CD14-positive monocyte (primary cell): ENCODE results near the gene MFAP1. TPM values are rescaled to one million over a fixed set of nuclear protein-coding genes. Genes with fewer than 3 reads are reported as not detected.
"Not testable (repeated sequence)": the region's sequence is repeated elsewhere in the genome, so short reads cannot be mapped to it uniquely, and the experiment has no call there.

Experiments used
- DNase-seq, 3 donors: peaks; one replicate each; pipeline ENCODE4 v3.0.0-alpha.2; 2011 to 2022
- H2AFZ ChIP-seq: 2 replicates; pipeline ENCODE4 v1.6.0; 2012; ENCODE audit warnings: mild to moderate bottlenecking, low read depth, low read length, inconsistent platforms; ENCODE audit not compliant: insufficient read depth, poor library complexity, severe bottlenecking
- H3K27ac ChIP-seq, 2 donors: 1 replicate in 1 of 2; 2 replicates in 1 of 2; pipeline ENCODE4 v1.5.1; 2012 to 2013; ENCODE audit warnings: low read length in 2 of 2, control low read depth in 1 of 2, inconsistent platforms in 1 of 2, low read depth in 1 of 2, mild to moderate bottlenecking in 1 of 2
- H3K27me3 ChIP-seq, 2 donors: one replicate each; pipeline versions ENCODE4 v1.6.0 to v1.6.1; 2011 to 2013; ENCODE audit warnings: low read length in 2 of 2; ENCODE audit not compliant: control insufficient read depth in 2 of 2, insufficient read depth in 2 of 2
- H3K36me3 ChIP-seq, 2 donors: replicated peaks in 1 of 2; 1 replicate in 1 of 2; 2 replicates in 1 of 2; pipeline versions ENCODE4 v1.5.1 to v1.6.1; 2012 to 2013; ENCODE audit warnings: low read length in 2 of 2, control low read depth in 1 of 2, inconsistent platforms in 1 of 2, mild to moderate bottlenecking in 1 of 2; ENCODE audit not compliant: insufficient read depth in 2 of 2, control insufficient read depth in 1 of 2
- H3K4me1 ChIP-seq, 2 donors: 1 replicate in 1 of 2; 2 replicates in 1 of 2; pipeline versions ENCODE4 v1.5.1 to v1.6.1; 2012 to 2013; ENCODE audit warnings: low read length in 2 of 2, control low read depth in 1 of 2, inconsistent platforms in 1 of 2, mild to moderate bottlenecking in 1 of 2, moderate library complexity in 1 of 2; ENCODE audit not compliant: insufficient read depth in 2 of 2, control insufficient read depth in 1 of 2
- H3K4me2 ChIP-seq: replicated peaks from 2 replicates; pipeline ENCODE3; 2012; ENCODE audit warnings: low read length, moderate library complexity, mild to moderate bottlenecking; ENCODE audit not compliant: poor library complexity, severe bottlenecking; ENCODE audit errors: extremely low read depth
- H3K4me3 ChIP-seq, 3 experiments: fragments of 200-600 bp in 1 of 3; sonication (generic) in 1 of 3; replicated peaks in 1 of 3; 1 replicate in 2 of 3; 2 replicates in 1 of 3; pipeline ENCODE4 v1.5.1; 2011 to 2013; ENCODE audit warnings: low read length in 3 of 3, mild to moderate bottlenecking in 3 of 3, control low read depth in 2 of 3, low read depth in 2 of 3, inconsistent platforms in 1 of 3, moderate library complexity in 1 of 3
- H3K79me2 ChIP-seq: 2 replicates; pipeline ENCODE4 v1.6.0; 2012; ENCODE audit warnings: mild to moderate bottlenecking, control low read depth, inconsistent platforms, low read length, moderate library complexity; ENCODE audit not compliant: insufficient read depth
- H3K9ac ChIP-seq: 2 replicates; pipeline ENCODE4 v1.6.0; 2017; ENCODE audit warnings: low read length, mild to moderate bottlenecking; ENCODE audit not compliant: insufficient read depth, poor library complexity, severe bottlenecking
- H3K9me3 ChIP-seq, 2 donors: replicated peaks in 1 of 2; 1 replicate in 1 of 2; 2 replicates in 1 of 2; pipeline versions ENCODE4 v1.5.1 to v1.6.1; 2012 to 2013; ENCODE audit warnings: low read length in 2 of 2, control low read depth in 1 of 2; ENCODE audit not compliant: control insufficient read depth in 1 of 2, insufficient read depth in 1 of 2
- H4K20me1 ChIP-seq: 2 replicates; pipeline ENCODE4 v1.6.0; 2012; ENCODE audit warnings: mild to moderate bottlenecking, low read length, control low read depth, moderate library complexity; ENCODE audit not compliant: insufficient read depth
- H3K27ac Mint-ChIP-seq, 7 donors: one replicate each; pipeline ENCODE4 v1.8.0; 2020; ENCODE audit warnings: mild to moderate bottlenecking in 7 of 7, mixed read lengths in 7 of 7, moderate library complexity in 6 of 7, inconsistent platforms in 2 of 7
- H3K27me3 Mint-ChIP-seq, 3 donors: one replicate each; pipeline ENCODE4 v1.8.0; 2021 to 2022; ENCODE audit warnings: low read depth in 3 of 3, mild to moderate bottlenecking in 3 of 3, mixed read lengths in 3 of 3, moderate library complexity in 3 of 3, inconsistent platforms in 1 of 3
- H3K36me3 Mint-ChIP-seq, 2 donors: one replicate each; pipeline ENCODE4 v1.8.0; 2020; ENCODE audit warnings: mixed read lengths in 2 of 2, inconsistent platforms in 1 of 2, mild to moderate bottlenecking in 1 of 2
- H3K4me1 Mint-ChIP-seq: one replicate; pipeline ENCODE4 v1.8.0; 2020; ENCODE audit warnings: mild to moderate bottlenecking, mixed read lengths
- H3K4me3 Mint-ChIP-seq, 2 donors: one replicate each; pipeline ENCODE4 v1.8.0; 2020; ENCODE audit warnings: mild to moderate bottlenecking in 2 of 2, mixed read lengths in 2 of 2, moderate library complexity in 1 of 2
- H3K9me3 Mint-ChIP-seq, 7 donors: one replicate each; pipeline ENCODE4 v1.8.0; 2020 to 2022; ENCODE audit warnings: mixed read lengths in 7 of 7, mild to moderate bottlenecking in 6 of 7, moderate library complexity in 6 of 7, inconsistent platforms in 2 of 7
- CTCF ChIP-seq: fragments of 200-600 bp; IDR thresholded peaks from one replicate; pipeline ENCODE4 v1.8.0; 2022; ENCODE audit warnings: antibody characterized with exemption, mild to moderate bottlenecking
- WGBS: methylation state at CpG from one replicate; pipeline ENCODE4 v1.1.5; 2013; ENCODE audit warnings: missing lambda C conversion rate; ENCODE audit not compliant: insufficient coverage; 5-methylcytosine and 5-hydroxymethylcytosine counted together
- intact Hi-C, 2 donors: fragments of 100-400 bp; cut with micrococcal nuclease; formaldehyde crosslinking; loops; one replicate each; pipeline versions ENCODE4 v1.15.0 to v1.15.1; 2023
- polyA plus RNA-seq, 3 donors: library from polyadenylated mRNA; depleted of rRNA in 1 of 3; unstranded in 2 of 3; stranded (reverse) in 1 of 3; fragments of 300-500 nt in 2 of 3; fragments of >200 nt in 1 of 3; fragmentation: Illumina TruSeq in 2 of 3; gene quantifications; 1 replicate in 2 of 3; 2 replicates in 1 of 3; pipeline ENCODE4 v1.2.3, GENCODE V29; 2012 to 2021

MFAP1 gene
- polyA plus RNA-seq, 3 donors: 2.6 to 3.7 (median 3.7) TPM

- H3K79me2 ChIP-seq: no peaks in the 10 kb centered on the region
These were observed 42.6 kb upstream of the MFAP1 start for GRCh38 chr15:43867096-43867495.

GRCh38 chr15:43866636-43867035 is 42.1 kb upstream of the MFAP1 start:
- H3K27ac ChIP-seq, H3K27me3 Mint-ChIP-seq, H3K9ac ChIP-seq, H3K27ac Mint-ChIP-seq, H3K4me3 ChIP-seq, H3K4me3 Mint-ChIP-seq, H4K20me1 ChIP-seq, H3K9me3 ChIP-seq, H3K27me3 ChIP-seq, H3K9me3 Mint-ChIP-seq, H2AFZ ChIP-seq, H3K4me1 Mint-ChIP-seq, H3K4me1 ChIP-seq, H3K79me2 ChIP-seq, DNase-seq, intact Hi-C loops, H3K4me2 ChIP-seq: not testable (repeated sequence)
- H3K36me3 ChIP-seq: peaks cover 3 to 43% of the 10 kb centered on the region in 2 donors
- H3K36me3 Mint-ChIP-seq: peaks cover 29 to 47% of the 10 kb centered on the region in 2 donors
- WGBS: 97% methylated on average over 4 of the region's 10 CpGs

More at GRCh38 chr15:43867096-43867495, 42.6 kb upstream of the MFAP1 start:
- TF ChIP-seq CTCF: no peak
- no peaks in the 10 kb centered on the region for H3K9me3 ChIP-seq
- peaks cover 8% of the 10 kb centered on the region for H3K4me1 Mint-ChIP-seq
- H3K9ac ChIP-seq: no peak overlapping the region
- no peaks in the 10 kb centered on the region for H3K27me3 ChIP-seq
- WGBS: 95% methylated on average over 4 of the region's 5 CpGs
- intact Hi-C loops: no loop called here
- H3K27me3 Mint-ChIP-seq: no peaks in the 10 kb centered on the region
- no peak overlapping the region for H3K4me2 ChIP-seq
- peaks cover 32 to 43% of the 10 kb centered on the region in 2 donors for H3K36me3 Mint-ChIP-seq
- H3K27ac Mint-ChIP-seq: no peak overlapping the region
- H3K27ac ChIP-seq: no peak overlapping the region
- H3K36me3 ChIP-seq: peaks cover 3 to 44% of the 10 kb centered on the region in 2 donors
- H3K9me3 Mint-ChIP-seq: no peaks in the 10 kb centered on the region
- H3K4me3 ChIP-seq: no peak overlapping the region
- DNase-seq: no peak
- no peak overlapping the region for H2AFZ ChIP-seq
- H3K4me1 ChIP-seq: no peaks in the 10 kb centered on the region
- no peaks in the 10 kb centered on the region for H4K20me1 ChIP-seq
- H3K4me3 Mint-ChIP-seq: no peak overlapping the region
